ENCODE results near the gene ANK3.
A peak's percentile ranks its signal among the peaks of the same experiment; 100 is the strongest.

The ANK3 gene

GRCh38 chr10:60413306-60414012, 23.8 kb upstream of the ANK3 start:
- no peak for DNase-seq

DNA sequence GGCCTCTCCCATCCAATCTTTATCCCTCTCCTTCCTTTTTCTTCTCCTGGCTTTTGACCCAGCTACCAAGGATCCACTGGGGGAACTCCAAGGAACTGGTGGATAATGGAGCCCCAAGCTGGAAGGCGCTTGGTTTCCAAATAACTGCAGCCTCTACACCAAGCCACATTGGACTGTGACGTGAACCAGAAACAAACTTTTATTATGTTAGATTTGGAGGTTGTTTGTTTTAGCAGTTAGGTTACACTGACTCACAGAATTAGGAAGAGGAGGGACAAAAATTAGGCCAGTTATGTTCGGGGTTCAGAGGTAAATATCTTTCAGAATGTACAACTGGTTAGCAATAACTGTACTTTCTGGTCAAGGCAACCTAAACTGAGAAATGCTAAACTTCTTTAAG, 21.3 kb upstream of the ANK3 start:
- no peak for DNase-seq

GRCh38 chr10:60409202-60409601, 19.5 kb upstream of the ANK3 start:
- DNase-seq = no peak

DNA sequence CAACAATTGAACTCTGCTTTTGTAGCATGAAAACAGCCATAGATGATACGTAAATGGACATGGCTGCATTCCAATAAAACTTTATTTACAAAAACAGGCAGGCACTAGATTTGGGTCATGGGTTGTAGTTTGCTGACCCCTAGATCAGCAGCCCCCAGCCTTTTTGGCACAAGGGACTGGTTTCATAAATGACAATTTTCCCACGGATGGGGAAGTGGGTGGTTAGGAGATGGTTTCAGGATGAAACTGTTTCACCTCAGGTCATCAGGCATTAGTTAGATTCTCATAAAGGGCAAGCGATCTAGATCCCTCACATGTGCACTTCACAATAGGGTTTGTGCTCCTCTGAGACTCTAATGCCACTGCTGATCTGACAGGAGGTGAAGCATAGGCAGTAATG, 16.5 kb upstream of the ANK3 start:
- DNase-seq = no peak

DNA sequence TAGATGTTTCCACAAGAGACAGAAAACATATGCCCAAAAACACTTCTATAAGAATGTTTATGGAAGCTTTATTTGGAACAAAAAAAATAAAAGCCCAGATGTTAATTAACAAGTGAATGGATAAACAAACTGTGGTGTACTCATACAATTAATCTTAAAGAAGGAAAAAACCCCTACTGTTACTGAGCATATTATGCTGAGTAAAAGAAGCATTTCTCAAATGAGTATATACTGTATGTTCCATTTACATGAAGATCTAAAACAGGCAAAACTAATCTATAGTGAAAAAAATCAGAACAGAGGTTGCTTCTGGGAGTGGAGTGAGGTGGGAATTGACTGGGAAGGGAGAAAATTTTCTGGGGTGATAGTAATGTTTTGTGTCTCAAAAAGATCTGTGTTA, 15.5 kb upstream of the ANK3 start:
- no peak for DNase-seq

DNA sequence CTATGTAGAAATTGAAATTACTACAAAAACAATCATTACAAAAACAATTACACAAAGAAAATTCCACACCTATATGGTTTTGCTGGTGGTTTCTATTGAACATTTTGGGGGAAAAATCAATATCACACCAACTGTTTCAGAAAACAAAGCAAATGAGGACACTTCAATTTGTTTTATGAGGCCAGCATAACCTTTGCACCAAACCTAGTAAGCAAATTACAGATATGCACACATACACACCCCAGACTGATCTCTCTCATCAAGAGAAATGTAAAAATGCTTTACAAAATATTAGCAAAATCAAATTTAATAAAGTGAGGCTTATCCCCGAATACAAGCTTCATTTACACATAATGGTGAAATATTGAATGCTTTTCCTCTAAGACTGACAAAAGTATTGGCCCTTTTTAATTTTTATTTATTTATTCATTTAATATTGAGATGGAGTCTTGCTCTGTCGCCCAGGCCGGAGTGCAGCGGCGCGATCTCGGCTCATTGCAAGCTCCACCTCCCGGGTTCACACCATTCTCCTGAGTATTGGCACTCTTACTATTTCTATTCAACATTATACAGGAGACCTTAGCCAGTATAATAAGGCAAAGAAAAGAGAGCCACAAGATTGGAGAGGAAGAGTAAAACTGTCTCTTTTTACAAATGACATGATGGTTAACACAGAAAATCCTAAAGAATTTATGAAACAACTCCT, 13.6 kb upstream of the ANK3 start:
- no peak for DNase-seq

DNA sequence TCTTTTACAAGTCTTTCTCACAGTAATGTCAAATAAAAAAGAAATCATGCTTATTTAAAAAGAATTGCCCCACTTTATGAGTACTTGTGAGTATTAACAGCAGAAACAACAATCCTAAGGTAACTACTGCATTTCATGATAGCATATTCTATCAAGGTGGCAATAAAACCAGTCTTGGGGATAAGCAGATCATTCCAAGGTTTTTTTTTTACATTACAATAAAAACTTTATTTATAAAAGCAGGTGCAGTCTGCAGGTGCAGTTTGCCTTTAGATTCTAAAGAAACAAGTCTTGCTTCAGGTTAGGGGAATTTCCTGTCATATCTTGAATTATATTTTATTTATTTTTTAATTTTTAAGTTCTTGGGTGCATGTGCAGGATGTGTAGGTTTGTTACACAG, 10.7 kb upstream of the ANK3 start:
- no peak for DNase-seq

DNA sequence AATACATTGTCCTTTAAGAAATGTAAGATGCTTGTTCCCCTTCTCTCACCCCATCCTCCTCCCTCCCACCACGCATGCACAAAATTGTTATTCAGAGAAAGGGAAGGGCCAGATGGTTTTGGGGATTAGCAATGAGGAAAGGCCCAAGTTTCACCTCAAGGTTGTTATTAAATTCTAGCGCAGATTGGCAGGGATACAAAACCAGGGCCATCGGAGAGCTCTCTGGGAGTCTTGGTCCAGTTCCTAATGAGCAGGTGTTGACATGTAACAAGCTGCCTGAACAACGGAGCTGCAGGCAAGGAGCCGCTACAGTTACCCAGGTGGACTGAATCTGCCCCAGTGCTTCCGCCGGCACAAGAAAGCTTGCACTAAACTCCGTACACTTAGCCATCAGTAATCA, 9.7 kb upstream of the ANK3 start:
- DNase-seq = no peak

- DNase-seq = no peak
Measured at GRCh38 chr10:60397792-60398191, 8.1 kb upstream of the ANK3 start.

- no peak for DNase-seq
Measured at GRCh38 chr10:60396766-60397165, 7.1 kb upstream of the ANK3 start.

GRCh38 chr10:60395711-60396110, 6.0 kb upstream of the ANK3 start:
- no peak for DNase-seq

- no peak for DNase-seq
Measured at GRCh38 chr10:60394446-60394845, 4.8 kb upstream of the ANK3 start.

DNA sequence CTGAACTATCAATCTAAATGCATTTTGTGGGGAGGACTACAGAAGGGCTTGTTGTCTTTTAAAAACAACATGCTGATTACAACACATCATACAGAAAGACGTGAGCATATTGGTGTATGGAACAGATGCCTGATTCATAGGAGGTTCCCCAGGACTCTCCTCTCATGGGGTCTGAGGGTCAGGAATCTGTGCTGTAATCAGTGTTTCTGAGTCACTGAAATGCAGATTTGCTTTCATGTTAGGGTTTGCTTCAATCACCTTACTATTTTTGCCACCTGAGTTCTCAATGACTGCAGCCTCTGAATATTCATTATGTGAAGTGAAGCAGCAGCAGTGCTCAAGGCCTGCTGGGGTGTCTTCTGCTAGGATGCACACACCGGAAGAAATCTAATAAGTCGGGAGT, 550 bp upstream of the ANK3 start:
- DNase-seq = peak; percentile 2

- DNase-seq = no peak
Measured at GRCh38 chr10:60388709-60389301, 870 bp downstream of the ANK3 start.

DNA sequence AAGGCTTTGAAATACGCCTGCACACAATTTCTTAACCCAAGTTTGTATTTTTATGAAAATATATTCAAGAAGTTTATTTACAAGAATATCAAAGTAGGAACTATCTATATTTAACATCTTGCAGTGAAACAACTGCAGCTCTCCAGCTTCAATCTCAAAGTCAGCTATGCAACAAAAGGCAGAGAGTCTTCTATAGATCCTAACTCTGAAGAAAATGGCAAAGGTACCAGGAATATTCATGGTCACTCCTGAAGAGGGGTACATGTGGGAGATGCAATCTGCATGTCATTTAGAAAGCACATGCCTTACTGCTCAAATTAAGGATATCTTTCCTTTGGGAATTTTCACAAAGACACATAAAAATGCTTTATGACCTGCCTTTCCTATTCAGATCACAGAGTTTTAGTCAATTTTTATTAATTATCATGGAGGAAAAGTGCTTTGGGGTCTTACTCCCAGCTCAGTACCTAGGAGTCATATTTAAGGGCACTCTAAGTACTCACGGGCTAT, 1.5 kb downstream of the ANK3 start:
- no peak for DNase-seq

- DNase-seq = no peak
Measured at GRCh38 chr10:60387531-60387930, 2.1 kb downstream of the ANK3 start.

DNA sequence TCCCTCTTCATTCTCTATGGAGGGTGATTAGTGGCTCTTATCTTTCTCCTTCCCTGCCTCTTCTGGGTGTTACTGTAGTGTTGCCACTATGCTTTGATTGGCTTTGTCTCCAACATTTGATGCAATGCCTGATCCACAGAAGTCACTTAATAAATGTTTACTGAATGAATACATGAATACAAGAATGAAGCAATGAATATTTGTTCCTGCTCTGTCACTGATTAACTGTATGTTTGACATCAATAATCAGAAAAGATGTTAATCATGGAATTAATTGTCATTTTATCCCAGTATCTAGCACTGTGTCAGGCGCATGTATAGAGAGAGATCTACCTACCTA, 4.3 kb downstream of the ANK3 start:
- DNase-seq = no peak

DNA sequence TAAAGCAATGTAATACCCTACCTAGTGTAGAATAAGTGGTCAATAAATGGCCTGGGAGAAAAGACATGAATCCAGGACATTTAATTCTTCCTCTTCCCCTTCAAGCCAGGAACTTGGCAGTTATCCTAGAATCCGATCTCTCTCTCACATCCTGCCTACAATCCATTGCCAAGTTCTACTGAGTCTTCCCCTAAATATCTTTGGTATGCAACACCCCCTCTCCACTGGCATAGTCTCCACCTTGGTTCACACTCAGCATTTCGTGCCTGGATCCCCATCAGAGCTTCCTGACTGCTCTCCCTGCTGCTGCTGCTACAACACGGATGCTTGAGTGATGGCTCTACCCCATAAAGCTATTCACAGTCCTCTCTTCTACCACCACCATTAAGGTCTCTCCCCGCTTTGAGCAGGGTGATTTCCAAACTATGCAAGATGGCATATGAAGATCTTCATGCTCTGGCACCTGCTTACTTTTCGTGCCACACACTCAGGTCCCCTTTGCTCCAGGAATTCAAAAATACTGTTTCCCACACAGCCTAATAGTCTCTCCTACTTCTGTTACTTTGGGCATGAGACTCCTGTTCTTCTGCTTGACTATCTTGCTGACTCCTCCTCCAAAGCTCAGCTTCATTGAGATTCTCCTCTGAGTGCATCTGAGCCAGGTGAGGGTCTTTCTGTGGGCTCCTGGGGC, 4.8 kb downstream of the ANK3 start:
- DNase-seq = peak; percentile 98

DNA sequence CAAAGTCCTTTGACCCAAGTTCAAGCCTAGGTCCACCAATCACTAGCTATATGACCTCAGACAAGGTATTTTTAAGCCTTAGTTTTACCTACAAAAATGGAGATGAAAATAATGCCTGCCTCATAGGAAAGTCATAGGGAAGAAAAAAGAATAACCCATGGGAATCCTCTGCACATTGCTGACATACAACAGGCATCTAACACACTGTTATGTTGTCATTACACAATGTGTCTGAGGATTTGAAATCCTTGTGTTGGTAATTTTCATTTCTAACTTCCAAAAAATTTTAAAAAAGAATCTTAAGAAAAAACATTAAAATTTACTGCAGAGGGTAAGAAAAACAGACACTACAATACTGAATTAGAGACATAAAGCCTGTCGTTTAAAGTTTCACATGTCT, 5.7 kb downstream of the ANK3 start:
- DNase-seq = no peak

- DNase-seq = peak; percentile 61
Measured at GRCh38 chr10:60382946-60383681, 6.6 kb downstream of the ANK3 start.

DNA sequence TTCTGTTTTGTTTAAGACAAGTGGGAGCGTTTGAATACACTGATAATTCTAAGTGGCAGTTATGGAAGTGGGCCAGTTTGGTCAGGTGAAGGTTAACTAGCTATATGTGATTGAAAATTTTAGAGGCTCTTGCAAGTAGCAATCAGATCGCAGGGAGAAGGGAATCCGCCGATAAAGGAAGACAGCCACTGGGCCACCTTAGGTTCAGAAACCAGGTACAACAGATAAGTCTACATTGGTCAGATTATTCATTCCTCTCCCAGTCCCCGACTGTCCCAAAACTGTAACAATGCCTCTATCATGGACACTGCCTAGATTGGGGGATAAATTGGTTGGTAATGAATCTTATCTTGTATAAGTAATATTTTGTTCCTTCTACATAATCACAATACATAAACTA, 8.9 kb downstream of the ANK3 start:
- DNase-seq = no peak

DNA sequence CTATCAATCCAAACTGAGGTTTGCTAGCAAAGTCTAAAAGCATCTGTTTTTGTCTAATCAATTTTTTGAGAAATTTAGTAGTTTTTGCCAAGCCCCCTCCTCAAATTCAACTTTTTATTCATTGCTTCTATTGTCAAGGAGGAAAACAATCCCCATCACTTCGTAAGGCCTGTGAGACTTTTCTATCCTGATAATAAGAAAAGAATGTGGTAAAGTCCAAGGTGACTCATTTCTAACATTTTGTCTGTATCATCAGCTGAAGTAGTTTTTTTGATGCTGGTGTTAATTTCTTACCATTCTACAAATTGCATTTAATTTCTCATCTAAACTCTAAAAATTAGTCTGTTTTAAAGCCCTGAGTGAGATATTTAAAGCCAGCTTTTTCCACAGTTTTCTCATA, 11.7 kb downstream of the ANK3 start:
- DNase-seq = peak; percentile 66

GRCh38 chr10:60377042-60377352, 12.7 kb downstream of the ANK3 start:
- DNase-seq = no peak
